ENCODE measurements around the gene CDCP1.
"Not testable (repeated sequence)": the region's sequence is repeated elsewhere in the genome, so short reads cannot be mapped to it uniquely, and the experiment has no call there.

CDCP1 gene

DNA sequence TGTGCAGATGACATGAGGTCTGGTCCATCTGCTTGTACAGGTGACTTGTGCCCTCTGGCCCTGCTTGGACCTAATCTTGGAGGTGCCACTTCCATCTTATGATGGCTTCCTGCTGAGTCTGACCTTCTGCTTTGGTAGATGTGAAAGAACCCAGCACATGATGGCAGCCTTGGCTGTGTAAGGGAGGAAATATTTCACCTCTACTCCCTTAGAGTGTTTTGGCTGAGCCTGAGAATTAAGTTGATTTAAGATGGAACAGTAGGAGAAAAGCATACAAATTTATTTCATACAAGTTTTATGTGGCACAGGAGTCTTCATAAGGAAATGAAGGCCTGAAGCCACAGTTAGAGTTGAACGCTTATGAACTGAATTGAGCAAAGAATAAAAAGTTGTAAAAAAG, 27.6 kb upstream of the CDCP1 start:
- DNase-seq (ENCODE audit: extremely low read depth in 1 of 2, low read depth in 1 of 2): no peak

DNA sequence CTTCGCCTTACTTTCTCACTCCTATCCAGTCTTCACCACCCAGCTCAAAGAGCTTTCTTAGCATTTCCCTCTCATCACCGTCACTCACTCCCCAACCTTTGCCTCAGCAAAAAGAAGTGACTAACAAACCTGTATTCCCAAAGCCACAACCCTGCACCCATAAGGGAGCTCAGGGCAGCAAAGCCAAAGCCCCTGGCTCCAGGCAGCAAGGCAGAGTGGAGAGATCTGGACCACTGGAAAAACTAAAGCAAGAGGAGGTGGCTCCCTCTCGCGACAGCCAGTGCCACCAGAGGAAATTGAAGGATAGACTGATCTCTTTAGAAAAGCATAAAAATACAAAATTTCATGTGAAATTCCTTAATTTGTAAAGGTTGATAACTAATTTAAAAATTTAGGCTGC, 25.1 kb upstream of the CDCP1 start:
- DNase-seq (ENCODE audit: extremely low read depth in 1 of 2, low read depth in 1 of 2): no peak

DNA sequence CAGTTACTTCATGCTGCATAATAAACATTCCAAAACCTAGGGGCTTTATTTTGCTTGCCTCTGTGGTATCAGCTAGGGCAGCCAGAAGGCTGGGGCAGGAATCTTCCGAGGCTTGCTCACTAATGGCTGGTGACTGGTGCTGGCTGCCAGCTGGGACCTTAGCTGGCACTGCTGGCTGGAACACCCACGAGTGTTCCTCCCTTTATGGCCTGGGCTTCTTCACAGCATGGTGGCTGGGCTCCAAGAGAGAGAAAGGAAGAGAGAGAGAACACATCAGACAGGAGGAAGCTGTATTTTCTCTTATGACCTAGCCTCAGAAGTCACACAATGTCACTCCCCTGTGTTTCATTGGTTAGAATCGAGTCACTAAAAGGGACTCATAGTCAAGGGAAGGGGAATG, 23.9 kb upstream of the CDCP1 start:
- no peak for DNase-seq (ENCODE audit: extremely low read depth in 1 of 2, low read depth in 1 of 2)

DNA sequence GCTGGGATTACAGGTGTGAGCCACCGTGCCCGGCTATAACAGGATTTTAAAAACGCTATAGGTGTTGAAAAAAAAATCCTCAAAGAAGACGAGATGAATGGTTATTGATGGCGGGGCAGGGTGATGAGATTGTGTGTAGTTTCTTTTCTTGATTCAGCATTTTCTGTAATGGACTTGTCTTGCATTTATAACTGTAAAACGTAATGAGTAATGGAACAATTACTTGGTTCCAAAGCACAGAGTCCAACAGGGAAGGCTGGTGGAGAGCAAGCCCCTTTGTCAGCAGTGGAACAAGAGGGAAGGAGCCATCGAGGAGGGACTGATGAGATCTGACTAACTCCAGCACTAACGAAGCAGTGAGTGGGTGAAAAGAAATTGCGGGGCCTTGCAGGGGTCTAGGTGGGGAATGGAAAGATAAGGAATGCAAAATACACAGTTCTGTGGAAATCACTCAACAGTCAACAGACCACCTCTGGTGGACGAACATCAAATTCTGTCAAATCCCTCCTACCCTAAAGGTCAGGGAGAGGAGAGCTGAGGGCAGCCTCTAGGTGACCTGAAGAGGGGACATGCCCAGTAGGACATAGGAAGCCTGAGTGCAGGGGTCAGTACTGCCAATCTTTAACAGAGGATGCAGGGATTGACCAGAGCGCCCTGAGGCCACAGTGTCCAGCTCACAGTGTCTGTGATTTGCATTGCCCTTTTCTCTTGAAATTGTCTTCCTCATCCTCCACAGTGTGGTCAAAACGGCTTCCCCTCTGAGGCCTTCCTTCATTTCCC, 23.1 kb upstream of the CDCP1 start:
- no peak for DNase-seq (ENCODE audit: extremely low read depth in 1 of 2, low read depth in 1 of 2)

DNA sequence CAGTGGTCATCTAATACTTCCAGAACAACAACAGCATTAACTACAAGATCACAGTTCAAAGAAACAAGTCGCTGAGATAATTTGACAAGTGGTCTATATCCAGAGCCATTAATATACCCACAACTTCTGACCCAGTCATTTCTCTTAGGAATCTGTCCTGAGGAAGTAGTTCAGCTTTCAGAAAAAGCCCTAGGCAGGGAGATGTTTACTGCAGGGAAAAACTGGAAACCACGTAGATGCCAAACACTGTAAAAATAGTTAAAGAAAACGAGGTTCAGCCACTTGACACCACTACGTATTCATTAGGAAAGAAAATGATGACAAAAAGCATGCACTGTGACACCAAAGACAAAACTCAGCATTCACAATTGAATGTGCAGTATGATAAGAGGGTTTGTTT, 22.3 kb upstream of the CDCP1 start:
- DNase-seq (ENCODE audit: extremely low read depth in 1 of 2, low read depth in 1 of 2): no peak

DNA sequence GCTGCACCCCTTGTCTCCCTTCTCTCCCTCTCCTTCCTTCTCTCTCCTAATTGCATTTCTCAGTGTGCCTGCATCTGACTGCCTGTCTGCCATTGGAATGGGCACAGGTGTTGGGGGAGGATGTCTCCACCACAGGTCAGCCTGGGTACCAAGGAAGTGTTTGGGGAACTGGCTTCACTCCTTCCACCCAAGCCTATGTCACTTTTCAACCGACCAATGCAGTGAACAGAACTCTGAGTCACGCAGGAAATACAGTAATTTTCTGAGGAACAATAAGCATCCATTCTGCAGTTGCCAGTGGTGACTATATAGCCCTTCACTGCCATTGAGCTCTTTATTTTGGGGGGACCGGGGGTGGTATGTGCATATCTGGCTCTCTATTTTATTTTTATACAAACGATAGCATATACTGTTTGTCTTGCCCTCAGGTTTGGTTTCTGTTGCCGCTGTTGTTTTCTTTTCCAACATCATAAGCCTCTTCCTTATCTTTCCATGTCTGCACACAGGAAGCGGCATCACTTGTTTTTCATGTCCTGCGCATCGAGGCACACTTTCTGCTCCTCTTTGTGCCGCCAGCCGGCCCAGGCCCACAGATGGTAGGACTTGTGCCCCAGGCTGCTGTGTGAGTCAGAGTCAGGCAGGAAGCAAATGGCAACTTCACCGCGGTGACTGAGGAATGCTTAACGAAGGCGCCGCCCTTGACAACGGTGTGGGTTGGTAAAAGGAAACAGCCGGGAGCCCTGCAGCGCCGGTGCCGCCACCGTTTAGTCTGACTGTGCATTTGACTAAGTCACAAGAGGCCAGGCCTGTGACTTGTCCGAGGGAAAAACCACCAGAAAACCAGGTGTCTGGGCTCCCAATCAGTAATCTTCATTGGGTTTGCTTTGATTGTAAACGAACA, 21.1 kb upstream of the CDCP1 start:
- peak; percentile 68 to 89 for DNase-seq (ENCODE audit: extremely low read depth in 1 of 2, low read depth in 1 of 2)

DNA sequence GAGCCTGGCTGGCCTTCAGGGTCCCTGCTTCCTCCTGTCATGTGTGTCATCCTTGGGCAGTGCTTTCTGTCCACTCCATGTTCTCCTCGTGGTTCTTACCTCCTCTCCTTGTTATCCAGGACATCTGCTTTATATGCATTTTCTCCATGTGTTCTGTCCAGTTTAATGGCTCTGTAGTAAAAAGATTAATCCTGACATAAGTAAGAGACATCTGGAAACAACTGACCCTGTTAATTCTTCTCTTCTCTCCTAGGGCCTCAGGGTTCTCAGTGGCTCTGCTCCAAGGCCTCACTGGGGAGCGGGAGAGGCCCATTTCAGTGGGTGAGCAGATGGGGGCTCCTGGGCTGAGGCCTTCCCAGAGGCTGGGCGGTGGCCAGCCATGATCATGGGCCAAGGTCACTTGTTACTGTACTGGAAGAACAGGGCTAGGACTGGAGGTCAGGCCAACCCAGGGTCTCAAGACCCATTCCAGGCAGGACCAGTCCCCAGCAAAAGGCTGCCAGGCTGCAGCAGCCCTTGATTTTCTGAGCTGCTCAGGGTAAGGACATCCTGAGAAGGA, 20.2 kb upstream of the CDCP1 start:
- DNase-seq (ENCODE audit: extremely low read depth in 1 of 2, low read depth in 1 of 2): no peak

DNA sequence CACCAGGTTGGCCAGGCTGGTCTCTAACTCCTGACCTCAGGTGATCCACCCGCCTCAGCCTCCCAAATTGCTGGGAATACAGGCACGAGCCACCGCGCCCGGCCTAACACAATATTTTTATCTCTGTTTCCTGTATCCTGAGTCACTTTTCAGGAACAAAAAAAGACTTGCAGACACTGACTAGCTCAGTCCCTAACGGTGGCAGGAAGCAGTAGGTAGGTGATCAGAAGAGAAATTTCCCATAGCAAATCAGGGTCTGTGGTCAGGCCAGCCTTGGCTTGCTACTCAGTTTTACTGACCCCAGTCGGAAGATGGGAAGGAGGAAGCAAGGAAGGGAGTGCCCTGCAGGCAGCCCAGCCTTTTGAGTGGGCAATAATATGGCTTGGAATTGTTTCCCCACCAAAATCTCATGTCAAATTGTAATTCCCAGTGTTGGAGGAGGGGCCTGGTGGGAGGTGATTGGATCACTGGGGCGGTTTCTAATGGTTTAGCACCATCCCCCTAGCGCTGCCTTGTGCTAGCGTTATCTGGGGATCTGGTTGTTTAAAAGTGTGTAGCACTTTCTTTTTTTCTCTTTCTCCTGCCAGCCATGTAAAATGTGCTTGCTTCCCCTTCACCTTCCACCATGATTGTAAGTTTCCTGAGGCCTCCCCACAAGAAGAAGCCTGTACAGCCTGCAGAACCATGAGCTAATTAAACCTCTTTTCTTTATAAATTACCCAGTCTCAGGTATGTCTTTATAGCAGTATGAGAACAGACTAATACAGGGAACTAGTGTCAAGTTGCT, 19.5 kb upstream of the CDCP1 start:
- no peak for DNase-seq (ENCODE audit: extremely low read depth in 1 of 2, low read depth in 1 of 2)

DNA sequence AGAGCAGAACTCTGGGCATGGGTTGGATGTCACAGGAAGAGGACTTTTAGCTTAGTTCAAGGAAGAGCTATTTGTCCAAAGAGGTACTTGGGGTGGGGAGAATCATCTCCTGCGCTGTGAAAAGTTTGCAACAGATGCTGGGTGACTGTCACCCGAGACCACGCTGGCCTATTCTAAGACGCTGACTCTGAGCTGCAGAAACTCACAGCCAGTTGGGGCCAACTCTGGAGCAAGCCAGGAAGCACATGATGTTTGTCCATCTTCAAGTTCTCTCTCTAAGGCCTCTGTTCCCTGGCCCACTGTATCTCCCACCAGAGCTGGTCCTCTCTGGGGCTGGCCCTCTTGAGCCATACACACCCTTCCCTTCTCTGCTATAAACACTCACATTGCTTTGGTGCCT, 17.9 kb upstream of the CDCP1 start:
- DNase-seq (ENCODE audit: extremely low read depth in 1 of 2, low read depth in 1 of 2): no peak

DNA sequence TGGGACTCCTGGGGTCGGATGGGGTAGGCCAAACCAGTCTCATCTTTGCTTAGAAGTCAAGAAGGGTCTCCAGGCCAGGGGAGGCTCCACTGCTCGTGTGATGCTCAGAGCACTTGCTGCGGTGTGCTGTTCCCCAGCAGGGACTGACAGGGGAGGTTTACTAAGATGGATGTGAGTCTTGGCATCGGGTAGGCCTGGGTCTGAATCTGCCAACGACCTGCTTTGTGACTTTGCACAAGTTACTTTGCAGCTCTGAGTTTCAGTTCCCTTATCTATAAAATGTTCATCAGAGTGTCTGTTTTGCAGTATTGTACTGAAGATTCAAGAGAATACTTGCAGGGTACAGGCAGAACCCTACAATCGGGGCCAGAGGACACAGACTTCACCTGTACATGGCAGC, 17.3 kb upstream of the CDCP1 start:
- DNase-seq (ENCODE audit: extremely low read depth in 1 of 2, low read depth in 1 of 2): no peak

DNA sequence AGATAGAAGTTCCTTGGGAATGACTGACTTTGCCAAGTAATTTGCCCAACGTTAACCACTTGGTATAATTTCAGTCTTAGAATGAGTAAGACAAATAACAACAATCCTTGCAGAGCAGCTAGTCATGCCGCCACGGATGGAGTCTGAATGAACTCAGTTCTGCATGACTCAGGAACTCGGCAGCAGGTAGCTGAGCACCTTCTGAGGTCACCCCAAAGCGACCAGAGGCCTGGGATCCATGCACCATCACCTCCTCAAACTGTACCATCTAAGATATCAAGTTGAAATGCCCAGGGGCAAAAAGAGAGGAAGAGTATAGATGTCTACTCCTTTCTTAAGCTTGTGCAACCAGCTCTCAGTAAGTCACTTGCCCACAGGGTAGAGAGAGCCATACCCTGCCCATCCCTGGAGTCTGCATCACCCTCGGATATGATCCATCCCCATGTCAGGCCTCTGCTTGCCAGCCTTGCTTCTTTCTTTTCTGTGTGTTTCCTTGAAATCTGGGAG, 8.5 kb upstream of the CDCP1 start:
- no peak for DNase-seq (ENCODE audit: extremely low read depth in 1 of 2, low read depth in 1 of 2)

DNA sequence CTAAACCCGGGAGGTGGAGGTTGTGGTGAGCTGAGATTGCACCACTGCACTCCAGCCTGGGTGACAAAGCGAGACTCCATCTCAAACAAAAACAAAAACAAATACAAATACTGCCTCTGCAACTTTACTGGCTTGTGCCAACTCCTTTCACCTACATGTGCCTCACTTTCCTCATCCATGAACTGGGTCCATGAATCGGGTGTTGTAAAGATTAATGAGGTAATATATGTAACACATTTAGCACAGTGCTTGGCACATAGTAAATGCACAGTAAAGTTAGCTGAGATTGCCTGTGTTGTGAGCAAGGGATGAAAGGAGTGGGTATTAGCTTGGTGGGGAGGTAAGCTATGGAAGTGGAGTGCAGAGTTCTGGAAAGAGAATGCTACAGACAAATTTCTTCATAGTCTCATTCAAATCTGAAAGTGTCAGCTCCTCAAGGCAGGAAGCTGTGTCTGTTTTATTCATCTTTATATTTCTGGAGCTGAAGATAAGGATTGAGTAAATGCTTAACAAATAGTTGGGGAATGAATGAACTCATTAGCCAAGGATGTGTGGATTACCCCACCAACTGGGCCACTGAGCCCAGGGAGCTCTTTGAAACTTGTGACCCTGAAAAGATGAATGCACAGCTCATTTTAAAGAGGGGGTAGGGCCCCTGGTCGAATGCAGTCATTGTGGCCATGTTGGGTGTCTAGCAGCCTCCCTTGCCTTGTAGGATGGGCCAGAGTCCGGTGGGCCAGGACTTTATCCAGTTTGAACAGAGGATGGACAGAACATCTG, 7.7 kb upstream of the CDCP1 start:
- DNase-seq (ENCODE audit: extremely low read depth in 1 of 2, low read depth in 1 of 2): no peak

DNA sequence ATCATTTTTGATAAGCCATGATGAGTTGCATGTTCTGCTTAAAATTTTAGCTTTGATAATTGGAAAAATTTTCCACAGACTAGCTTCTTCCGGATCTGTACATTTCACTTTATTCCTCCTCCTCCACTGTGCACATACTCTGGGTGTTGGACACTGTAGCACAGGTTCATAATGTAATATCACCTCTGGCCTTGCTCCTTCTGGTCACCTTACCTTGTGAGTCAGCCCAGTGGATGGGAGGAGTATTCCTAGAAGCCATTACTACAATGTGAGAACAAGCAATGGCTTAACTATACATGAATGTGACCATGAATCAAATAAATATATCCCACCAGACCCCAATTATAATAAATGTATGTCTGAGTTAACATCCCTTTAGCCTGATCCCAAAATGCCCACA, 6.1 kb upstream of the CDCP1 start:
- no peak for DNase-seq (ENCODE audit: extremely low read depth in 1 of 2, low read depth in 1 of 2)

DNA sequence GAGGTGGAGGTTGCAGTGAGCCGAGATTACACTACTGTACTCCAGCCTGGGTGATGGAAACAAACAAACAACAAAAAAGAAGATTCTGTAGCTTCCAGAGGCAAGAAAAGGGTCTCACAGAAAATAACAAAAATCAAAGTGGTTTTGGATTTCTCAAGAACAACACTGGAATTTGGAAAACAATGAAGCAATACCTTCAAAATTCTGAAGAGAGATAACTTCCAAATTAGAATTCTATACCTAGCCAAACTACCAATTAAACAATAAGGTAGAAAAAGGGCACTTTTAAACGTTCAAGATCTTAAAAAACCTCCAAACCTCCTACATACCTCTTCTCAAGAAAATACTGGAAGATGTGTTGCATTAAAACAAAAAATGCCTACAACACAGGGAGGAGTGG, 4.9 kb upstream of the CDCP1 start:
- no peak for DNase-seq (ENCODE audit: extremely low read depth in 1 of 2, low read depth in 1 of 2)

DNA sequence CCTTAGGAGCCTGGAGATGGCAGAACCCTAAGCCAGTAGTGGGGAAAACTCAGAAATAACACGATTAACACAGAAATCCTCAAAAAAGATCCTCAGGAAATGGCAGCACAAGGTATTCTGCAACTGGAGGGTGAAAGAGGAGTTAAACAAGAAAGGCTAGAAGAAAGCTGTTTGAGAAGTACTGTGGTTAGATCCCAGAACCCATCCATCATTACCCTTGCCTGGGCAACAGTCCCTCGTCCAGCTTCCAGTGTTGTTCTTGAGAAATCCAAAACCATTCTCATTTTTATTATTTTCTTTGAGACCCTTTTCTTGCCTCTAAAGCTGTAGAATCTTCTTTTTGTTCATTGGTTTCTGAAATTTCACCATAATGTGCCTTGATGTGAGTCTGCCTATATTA, 2.7 kb upstream of the CDCP1 start:
- no peak for DNase-seq (ENCODE audit: extremely low read depth in 1 of 2, low read depth in 1 of 2)

DNA sequence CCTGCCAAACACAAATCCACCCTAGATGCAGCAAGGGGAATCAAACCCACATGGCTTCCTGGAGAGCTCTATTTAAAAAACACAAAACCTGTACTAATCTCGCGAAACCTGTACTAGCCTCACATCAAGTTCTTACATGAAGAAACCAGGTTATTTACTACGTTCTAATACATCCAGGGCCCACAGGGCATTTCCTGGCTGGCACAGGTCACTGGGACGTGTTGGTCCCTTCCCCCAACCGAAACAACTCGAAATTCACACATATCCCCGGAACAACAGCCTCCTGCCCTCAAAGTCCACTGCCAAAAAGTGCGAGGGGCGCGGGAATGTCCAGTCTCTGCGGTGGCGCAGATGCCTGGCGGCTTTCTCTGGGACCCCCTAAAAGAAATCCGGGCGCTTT, 955 bp downstream of the CDCP1 start:
- DNase-seq (ENCODE audit: extremely low read depth in 1 of 2, low read depth in 1 of 2): no peak

DNA sequence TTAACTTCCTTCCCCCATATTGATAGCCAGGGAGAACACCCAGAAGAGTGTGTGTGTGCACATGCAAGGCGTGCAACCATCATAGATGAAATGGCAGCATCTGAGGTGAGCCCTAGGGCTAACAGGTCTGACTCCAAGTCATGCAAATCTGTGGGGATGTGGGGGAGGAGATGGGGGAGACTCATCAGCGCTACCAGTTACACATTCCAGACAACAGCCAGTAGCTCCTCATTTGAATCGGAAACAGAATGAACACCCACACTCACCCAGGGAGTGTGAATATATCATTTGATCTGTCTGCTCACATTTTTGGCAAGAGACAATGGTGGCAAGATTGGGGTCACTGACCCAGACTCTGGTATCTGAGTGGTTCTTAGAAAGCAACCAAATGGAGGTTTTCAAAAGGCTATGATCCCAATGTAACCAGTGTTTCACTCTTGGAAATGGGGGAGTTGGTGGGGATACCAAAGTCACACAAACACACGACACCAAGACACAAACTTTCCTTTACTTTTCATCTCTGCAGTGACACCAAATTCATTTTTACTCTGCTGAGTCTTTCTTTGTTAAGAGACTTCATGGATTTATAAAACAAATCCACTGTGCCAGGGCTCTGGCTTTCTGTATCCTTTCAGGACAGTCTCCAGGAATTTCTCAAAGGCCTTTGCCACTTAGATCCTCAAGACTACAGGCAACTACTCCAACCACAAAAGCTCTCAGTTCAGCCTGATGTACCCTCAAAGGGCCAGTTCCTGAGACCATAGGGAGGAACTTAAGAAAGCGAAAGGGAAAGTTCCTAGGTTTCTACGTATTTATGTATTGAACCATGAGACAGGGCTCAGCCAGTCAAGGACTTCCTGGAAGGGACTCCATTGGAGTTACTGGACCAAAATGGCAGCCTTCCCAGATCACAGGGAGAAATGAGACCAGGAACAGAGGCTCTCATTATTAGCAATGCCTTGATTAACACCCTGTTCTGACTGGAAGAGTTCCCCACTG, 2.2 kb downstream of the CDCP1 start:
- DNase-seq (ENCODE audit: extremely low read depth in 1 of 2, low read depth in 1 of 2): no peak

DNA sequence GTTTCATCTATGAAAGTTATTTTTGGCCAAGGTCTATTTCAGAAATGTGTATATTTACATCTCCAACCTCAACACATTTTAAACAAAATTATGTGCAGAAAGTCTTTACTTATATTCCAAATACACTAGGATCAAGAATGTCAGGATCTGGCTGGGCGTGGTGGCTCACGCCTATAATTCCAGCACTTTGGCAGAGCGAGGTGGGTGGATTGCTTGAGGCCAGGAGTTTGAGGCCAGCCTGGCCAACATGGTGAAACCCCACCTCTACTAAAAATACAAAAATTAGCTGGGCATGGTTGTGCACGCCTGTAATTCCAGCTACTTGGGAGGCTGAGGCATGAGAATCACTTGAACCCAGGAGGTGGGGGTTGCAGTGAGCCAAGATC, 5.4 kb downstream of the CDCP1 start:
- DNase-seq (ENCODE audit: extremely low read depth in 1 of 2, low read depth in 1 of 2): not testable (repeated sequence)

DNA sequence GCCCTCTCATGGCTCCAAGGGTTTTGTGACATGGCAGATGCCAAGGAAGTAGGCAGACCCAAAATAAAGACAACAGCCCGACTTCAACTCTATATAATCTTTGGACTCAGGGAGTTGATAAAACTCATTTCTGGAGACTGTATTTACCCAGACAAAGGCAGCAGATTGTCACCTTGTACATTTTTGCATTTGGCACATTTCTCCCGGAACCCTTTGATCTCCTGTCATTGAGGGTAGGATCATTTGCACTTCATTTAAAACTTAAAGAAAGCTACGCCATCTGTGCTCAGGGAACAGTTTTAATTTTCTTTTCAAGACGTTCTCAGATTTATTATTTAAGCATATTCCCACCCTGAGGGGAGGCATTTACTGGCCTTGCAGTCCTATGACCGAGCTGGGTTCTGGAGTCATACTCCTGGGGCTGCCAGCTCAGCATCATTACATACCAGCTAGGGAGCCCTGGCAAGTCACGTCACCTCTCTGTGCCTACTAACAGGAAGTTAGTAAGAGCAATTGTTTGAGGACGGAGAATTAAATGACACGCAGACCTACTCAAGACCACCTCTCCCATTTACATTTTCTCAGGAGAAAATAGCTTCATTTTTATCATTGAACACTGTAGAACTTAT, 5.9 kb downstream of the CDCP1 start:
- DNase-seq (ENCODE audit: extremely low read depth in 1 of 2, low read depth in 1 of 2): no peak

Measured in stimulated activated CD8-positive, alpha-beta memory T cell treated with anti-CD3 and anti-CD28 coated beads, Interleukin-7, amount 100 ng/mL, for 48 hours (primary cell).